ENCODE measurements around the gene PTPRT. TPM values are rescaled to one million over a fixed set of nuclear protein-coding genes. Genes with fewer than 3 reads are reported as not detected.

The PTPRT gene
- total RNA-seq, 1 experiment from 2014 or later: not detected

- H3K4me1 Mint-ChIP-seq (ENCODE audit: low read depth, unreplicated experiment): peaks cover 12% of the 10 kb centered on the region
- TF ChIP-seq, protein P1, sequence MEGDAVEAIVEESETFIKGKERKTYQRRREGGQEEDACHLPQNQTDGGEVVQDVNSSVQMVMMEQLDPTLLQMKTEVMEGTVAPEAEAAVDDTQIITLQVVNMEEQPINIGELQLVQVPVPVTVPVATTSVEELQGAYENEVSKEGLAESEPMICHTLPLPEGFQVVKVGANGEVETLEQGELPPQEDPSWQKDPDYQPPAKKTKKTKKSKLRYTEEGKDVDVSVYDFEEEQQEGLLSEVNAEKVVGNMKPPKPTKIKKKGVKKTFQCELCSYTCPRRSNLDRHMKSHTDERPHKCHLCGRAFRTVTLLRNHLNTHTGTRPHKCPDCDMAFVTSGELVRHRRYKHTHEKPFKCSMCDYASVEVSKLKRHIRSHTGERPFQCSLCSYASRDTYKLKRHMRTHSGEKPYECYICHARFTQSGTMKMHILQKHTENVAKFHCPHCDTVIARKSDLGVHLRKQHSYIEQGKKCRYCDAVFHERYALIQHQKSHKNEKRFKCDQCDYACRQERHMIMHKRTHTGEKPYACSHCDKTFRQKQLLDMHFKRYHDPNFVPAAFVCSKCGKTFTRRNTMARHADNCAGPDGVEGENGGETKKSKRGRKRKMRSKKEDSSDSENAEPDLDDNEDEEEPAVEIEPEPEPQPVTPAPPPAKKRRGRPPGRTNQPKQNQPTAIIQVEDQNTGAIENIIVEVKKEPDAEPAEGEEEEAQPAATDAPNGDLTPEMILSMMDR (IDR thresholded peaks at IDR 0.05; ENCODE audit: unreplicated experiment): no peak
- DNase-seq: no peak
- H3K36me3 Mint-ChIP-seq (ENCODE audit: insufficient read depth, unreplicated experiment): no peaks in the 10 kb centered on the region
- intact Hi-C loops (cut with micrococcal nuclease; ENCODE audit: unreplicated experiment): no loop called here
- no peak overlapping the region for H3K4me3 Mint-ChIP-seq (ENCODE audit: low read depth, unreplicated experiment)
- CTCF ChIA-PET: no interaction called here
- H3K9me3 Mint-ChIP-seq (ENCODE audit: low read depth, unreplicated experiment): peaks cover 6% of the 10 kb centered on the region
- no peaks in the 10 kb centered on the region for H3K27me3 Mint-ChIP-seq (ENCODE audit: unreplicated experiment)
- no TSS peak for BruUV-seq (replicated peaks)
- no peak overlapping the region for H3K27ac Mint-ChIP-seq (ENCODE audit: unreplicated experiment)
Observed at GRCh38 chr20:42598581-42598980, 591.1 kb downstream of the PTPRT start.

- Mint-ChIP-seq H3K27me3 (ENCODE audit: unreplicated experiment) (no peaks in the 10 kb centered on the region), H3K36me3 (ENCODE audit: insufficient read depth, unreplicated experiment) (no peaks in the 10 kb centered on the region), H3K9me3 (ENCODE audit: low read depth, unreplicated experiment) (peaks cover 3% of the 10 kb centered on the region), H3K27ac (ENCODE audit: unreplicated experiment) (no peak overlapping the region), H3K4me1 (ENCODE audit: low read depth, unreplicated experiment) (no peaks in the 10 kb centered on the region), H3K4me3 (ENCODE audit: low read depth, unreplicated experiment) (no peak overlapping the region)
- CTCF ChIA-PET: no interaction called here
- BruUV-seq (replicated peaks): no TSS peak
- TF ChIP-seq, protein P1 (IDR thresholded peaks at IDR 0.05; ENCODE audit: unreplicated experiment): no peak
- no peak for DNase-seq
- intact Hi-C loops (cut with micrococcal nuclease; ENCODE audit: unreplicated experiment): no loop called here
Observed at GRCh38 chr20:42595625-42596024, 594.1 kb downstream of the PTPRT start.

GRCh38 chr20:42594659-42595058 lies 595.0 kb downstream of the PTPRT start:
- Mint-ChIP-seq H3K4me1 (ENCODE audit: low read depth, unreplicated experiment) (no peaks in the 10 kb centered on the region), H3K27ac (ENCODE audit: unreplicated experiment) (no peak overlapping the region), H3K4me3 (ENCODE audit: low read depth, unreplicated experiment) (no peak overlapping the region), H3K27me3 (ENCODE audit: unreplicated experiment) (no peaks in the 10 kb centered on the region), H3K36me3 (ENCODE audit: insufficient read depth, unreplicated experiment) (no peaks in the 10 kb centered on the region), H3K9me3 (ENCODE audit: low read depth, unreplicated experiment) (peaks cover 3% of the 10 kb centered on the region)
- TF ChIP-seq, protein P1 (IDR thresholded peaks at IDR 0.05; ENCODE audit: unreplicated experiment): no peak
- intact Hi-C loops (cut with micrococcal nuclease; ENCODE audit: unreplicated experiment): no loop called here
- CTCF ChIA-PET: no interaction called here
- BruUV-seq (replicated peaks): no TSS peak
- no peak for DNase-seq

- TF ChIP-seq, protein P1 (IDR thresholded peaks at IDR 0.05; ENCODE audit: unreplicated experiment): no peak
- no peaks in the 10 kb centered on the region for H3K4me1 Mint-ChIP-seq (ENCODE audit: low read depth, unreplicated experiment)
- no peak overlapping the region for H3K4me3 Mint-ChIP-seq (ENCODE audit: low read depth, unreplicated experiment)
- no peaks in the 10 kb centered on the region for H3K36me3 Mint-ChIP-seq (ENCODE audit: insufficient read depth, unreplicated experiment)
- DNase-seq: no peak
- intact Hi-C loops (cut with micrococcal nuclease; ENCODE audit: unreplicated experiment): no loop called here
- H3K9me3 Mint-ChIP-seq (ENCODE audit: low read depth, unreplicated experiment): peaks cover 3% of the 10 kb centered on the region
- BruUV-seq (replicated peaks): no TSS peak
- no peaks in the 10 kb centered on the region for H3K27me3 Mint-ChIP-seq (ENCODE audit: unreplicated experiment)
- H3K27ac Mint-ChIP-seq (ENCODE audit: unreplicated experiment): no peak overlapping the region
- CTCF ChIA-PET: interaction anchor here (1.0 kb wide), 1 partner anchor 11 kb away, joined by 3 read pairs; no protein-coding TSS in a partner anchor
Observed at GRCh38 chr20:42594011-42594410, 595.7 kb downstream of the PTPRT start.
